Endothelial cell of umbilical vein (primary cell): ENCODE data around the gene SUN3. TPM values are rescaled to one million over a fixed set of nuclear protein-coding genes. Genes with fewer than 3 reads are reported as not detected.

Source experiments
- BruUV-seq: library from RNA; stranded (reverse); fragments of 400-500 nt; replicated peaks from 2 replicates; lab custom pipeline; 2021; lab: Mats Ljungman, UMichigan
- CTCF ChIA-PET: fragments of 300-600, 350-600 bp; sonication (Branson Sonifier 250); formaldehyde crosslinking; loops from one replicate; lab custom pipeline; 2021; ENCODE audit warnings: antibody characterized with exemption, inconsistent platforms; lab: Charles Lee
- POLR2A ChIA-PET: fragments of 300-600, 350-600 bp; sonication (Branson Sonifier 250); formaldehyde crosslinking; loops from one replicate; lab custom pipeline; 2021; ENCODE audit warnings: antibody characterized with exemption, inconsistent platforms; lab: Charles Lee
- DNase-seq: peaks from one replicate; pipeline ENCODE4 v3.0.0-alpha.2; 2011; ENCODE audit warnings: low read depth, low spot score
- FAIRE-seq: peaks from 2 replicates; lab custom pipeline; 2011; peaks lifted over from hg19 to GRCh38; lab: Jason Lieb, UNC
- H2AFZ ChIP-seq: 2 replicates; pipeline ENCODE4 v1.6.0; 2012; ENCODE audit warnings: low read depth, low read length, control low read depth, inconsistent platforms
- H3K27ac ChIP-seq: 2 replicates; pipeline ENCODE4 v1.5.1; 2011; ENCODE audit warnings: low read depth, mild to moderate bottlenecking, control low read depth, low read length, moderate library complexity; ENCODE audit not compliant: insufficient read depth
- H3K27me3 ChIP-seq, 2 experiments: 2 replicates each; pipeline versions ENCODE4 v1.6.0 to v1.6.1; 2011; ENCODE audit warnings: low read length in 2 of 2, mixed read lengths in 1 of 2; ENCODE audit not compliant: control insufficient read depth in 2 of 2, insufficient read depth in 2 of 2
- H3K36me3 ChIP-seq, 2 experiments: 2 replicates in 1 of 2; 3 replicates in 1 of 2; pipeline ENCODE4 v1.5.1; 2011; ENCODE audit warnings: low read length in 2 of 2, mild to moderate bottlenecking in 1 of 2, moderate library complexity in 1 of 2; ENCODE audit not compliant: control insufficient read depth in 2 of 2, insufficient read depth in 2 of 2; ENCODE audit errors: extremely low read depth in 1 of 2
- H3K4me1 ChIP-seq: 3 replicates; pipeline ENCODE4 v1.5.1; 2011; ENCODE audit warnings: mild to moderate bottlenecking, low read length; ENCODE audit not compliant: control insufficient read depth, insufficient read depth; ENCODE audit errors: extremely low read depth
- H3K4me2 ChIP-seq: 2 replicates; pipeline ENCODE4 v1.6.1; 2011; ENCODE audit warnings: low read length, control low read depth, mixed read lengths; ENCODE audit not compliant: insufficient read depth
- H3K4me3 ChIP-seq, 3 experiments: fragments of 200-600 bp in 1 of 3; sonication (generic), shearing (Covaris generic) in 1 of 3; replicated peaks in 1 of 3; 2 replicates each; pipeline ENCODE4 v1.5.1; 2011 to 2016; ENCODE audit warnings: control low read depth in 3 of 3, low read length in 3 of 3, mild to moderate bottlenecking in 2 of 3, inconsistent platforms in 1 of 3, low read depth in 1 of 3, moderate library complexity in 1 of 3; ENCODE audit not compliant: insufficient read depth in 1 of 3
- H3K79me2 ChIP-seq: 2 replicates; pipeline ENCODE4 v1.6.0; 2012; ENCODE audit warnings: low read length, inconsistent platforms; ENCODE audit not compliant: control insufficient read depth, insufficient read depth
- H3K9ac ChIP-seq: replicated peaks from 2 replicates; pipeline ENCODE3; 2011; ENCODE audit warnings: low read length, control low read depth; ENCODE audit not compliant: insufficient read depth; ENCODE audit errors: extremely low read depth
- H3K9me1 ChIP-seq: replicated peaks from 3 replicates; pipeline ENCODE4 v1.6.0; 2011; ENCODE audit warnings: mild to moderate bottlenecking, low read length; ENCODE audit not compliant: control insufficient read depth, insufficient read depth; ENCODE audit errors: extremely low read depth
- H3K9me3 ChIP-seq: replicated peaks from 2 replicates; pipeline ENCODE4 v1.5.1; 2012; ENCODE audit warnings: low read length, inconsistent platforms; ENCODE audit not compliant: control insufficient read depth, insufficient read depth
- H4K20me1 ChIP-seq: replicated peaks from 2 replicates; pipeline ENCODE3; 2011; ENCODE audit warnings: mild to moderate bottlenecking, low read length; ENCODE audit not compliant: control insufficient read depth, insufficient read depth; ENCODE audit errors: extremely low read depth
- CTCF ChIP-seq, 2 donors: IDR thresholded peaks; 1 replicate in 1 of 2; 2 replicates in 1 of 2; pipeline ENCODE4 v1.5.1; 2011; ENCODE audit warnings: low read length in 2 of 2, mild to moderate bottlenecking in 2 of 2, moderate library complexity in 2 of 2, control low read depth in 1 of 2, inconsistent platforms in 1 of 2, low read depth in 1 of 2; ENCODE audit not compliant: insufficient read depth in 1 of 2; ENCODE audit errors: extremely low read depth in 1 of 2
- EZH2 ChIP-seq: IDR thresholded peaks from 2 replicates; pipeline ENCODE4 v1.6.1; 2012; ENCODE audit warnings: borderline replicate concordance, low read depth, mild to moderate bottlenecking, moderate library complexity, low read length, inconsistent platforms; ENCODE audit not compliant: severe bottlenecking
- FOS ChIP-seq: IDR thresholded peaks from 2 replicates; pipeline ENCODE4 v1.6.1; 2011; ENCODE audit warnings: mild to moderate bottlenecking, low read length, moderate library complexity, borderline replicate concordance; ENCODE audit not compliant: insufficient read depth
- GATA2 ChIP-seq: IDR thresholded peaks from 2 replicates; pipeline ENCODE4 v1.7.0; 2011; ENCODE audit warnings: low read depth, mild to moderate bottlenecking, moderate library complexity, mixed read lengths, low read length; ENCODE audit not compliant: insufficient read length, insufficient read depth
- JUN ChIP-seq: IDR thresholded peaks from 2 replicates; pipeline ENCODE4 v1.6.1; 2011; ENCODE audit warnings: borderline replicate concordance, low read depth; ENCODE audit not compliant: insufficient read length, insufficient read depth
- MYC ChIP-seq: IDR thresholded peaks from one replicate; pipeline ENCODE4 v1.6.1; 2011; ENCODE audit warnings: mild to moderate bottlenecking, low read depth, low read length
- POLR2A ChIP-seq: IDR thresholded peaks from 2 replicates; pipeline ENCODE4 v1.6.1; 2012; ENCODE audit warnings: low read depth, mild to moderate bottlenecking, control low read depth, low read length
- POLR2AphosphoS5 ChIP-seq: IDR thresholded peaks from 2 replicates; pipeline ENCODE4 v1.6.1; 2012; ENCODE audit warnings: low read depth, mild to moderate bottlenecking, control low read depth, low read length, moderate library complexity; ENCODE audit not compliant: insufficient read depth
- dilution Hi-C: fragments of 300-500 bp; cut with MboI; formaldehyde crosslinking; loops from one replicate; pipeline ENCODE4 v1.15.0; 2019; ENCODE audit warnings: low sequenced_read_pairs; ENCODE audit not compliant: extremely low pct_ligation_motif_present
- intact Hi-C: fragments of 100-400 bp; cut with micrococcal nuclease; formaldehyde crosslinking; loops from one replicate; pipeline ENCODE4 v1.10.0; 2022
- polyA plus RNA-seq, 4 experiments: library from polyadenylated mRNA; depleted of rRNA in 3 of 4; stranded (reverse) in 3 of 4; unstranded in 1 of 4; fragments of >200 nt; gene quantifications; 2 replicates each; pipeline versions ENCODE4 v1.2.1 to v1.2.3, GENCODE V29; 2011 to 2012; ENCODE audit warnings: missing spikeins in 1 of 4
- total RNA-seq: library from RNA; stranded (reverse); gene quantifications from 2 replicates; pipeline ENCODE4 v1.2.3, GENCODE V29; 2021
- TF ChIP-seq, protein P1 (sequence below): IDR thresholded peaks from 2 replicates; pipeline ENCODE4 v1.6.1; 2011; ENCODE audit not compliant: insufficient read depth, insufficient read length

The SUN3 gene
- total and polyA plus RNA-seq, 2 donors (not counting 3 experiments of a cell fraction or from before 2014, with no cell fraction given), result not detected

GRCh38 chr7:47999413-47999812 is 29.5 kb downstream of the SUN3 start:
- no peak for TF ChIP-seq MYC
- no peak for TF ChIP-seq POLR2AphosphoS5
- no peak for TF ChIP-seq JUN
- TF ChIP-seq EZH2, result no peak
- Histone ChIP-seq H2AFZ (no peak overlapping the region), H3K79me2 (no peaks in the 10 kb centered on the region), H3K36me3 (no peaks in the 10 kb centered on the region), H3K27me3 (peaks cover 0 to 4% of the 10 kb centered on the region in 2 experiments), H3K9me1 (no peaks in the 10 kb centered on the region), H3K4me2 (no peak overlapping the region), H3K27ac (no peak overlapping the region), H3K4me1 (no peaks in the 10 kb centered on the region), H3K4me3 (no peak overlapping the region), H4K20me1 (no peaks in the 10 kb centered on the region), H3K9ac (no peak overlapping the region), H3K9me3 (no peaks in the 10 kb centered on the region)
- dilution Hi-C loops (no loop called here), intact Hi-C loops (no loop called here)
- no peak for DNase-seq
- POLR2A ChIA-PET, result no interaction called here
- BruUV-seq, result no TSS peak
- no peak for FAIRE-seq
- CTCF ChIA-PET, result interaction anchor here (1.1 to 1.5 kb wide), 2 partner anchors 11 to 111 kb away, joined by 3 to 8 read pairs; no protein-coding TSS in a partner anchor

DNA sequence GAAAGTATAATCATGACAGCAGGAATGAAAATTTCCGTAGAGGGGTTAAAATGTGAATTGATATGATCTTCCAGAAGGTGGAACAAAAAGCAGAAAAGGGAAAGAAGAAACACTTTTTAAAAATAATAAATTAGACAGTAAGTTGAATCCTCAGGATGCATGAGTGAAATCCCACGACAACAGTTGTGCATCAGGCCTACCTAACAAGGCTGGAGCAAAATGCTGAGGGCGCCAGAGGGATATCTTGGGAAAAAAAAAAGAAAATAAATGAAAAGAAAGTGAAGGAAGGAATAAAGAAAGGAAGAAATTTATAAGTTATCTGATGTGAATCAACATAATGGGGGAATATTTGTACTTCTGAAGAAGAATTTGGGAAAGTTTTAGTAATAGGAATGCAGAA is 36.5 kb downstream of the SUN3 start:
- H4K20me1 ChIP-seq, result no peaks in the 10 kb centered on the region
- no peak overlapping the region for H2AFZ ChIP-seq
- H3K9me3 ChIP-seq, result no peaks in the 10 kb centered on the region
- H3K9ac ChIP-seq, result no peak overlapping the region
- H3K4me1 ChIP-seq, result peaks cover 7% of the 10 kb centered on the region
- TF ChIP-seq POLR2A (no peak), POLR2AphosphoS5 (no peak), EZH2 (no peak), MYC (no peak), CTCF (IDR thresholded peaks at IDR 0.05; ENCODE audit: extremely low read depth in 1 of 2, insufficient read depth in 1 of 2, low read depth in 1 of 2, low read length in 2 of 2) (no peak), FOS (no peak), GATA2 (no peak), JUN (no peak)
- TF ChIP-seq, protein P1, sequence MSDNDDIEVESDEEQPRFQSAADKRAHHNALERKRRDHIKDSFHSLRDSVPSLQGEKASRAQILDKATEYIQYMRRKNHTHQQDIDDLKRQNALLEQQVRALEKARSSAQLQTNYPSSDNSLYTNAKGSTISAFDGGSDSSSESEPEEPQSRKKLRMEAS, result no peak
- CTCF ChIA-PET, result interaction anchor here (0.6 to 2.4 kb wide), 18 partner anchors 10 to 163 kb away, joined by 3 to 137 read pairs (median 4); partner anchors contain the start of genes C7orf57 and UPP1
- no peak overlapping the region for H3K4me3 ChIP-seq
- intact Hi-C loops, result no loop called here
- DNase-seq (no peak), FAIRE-seq (no peak)
- no TSS peak for BruUV-seq
- POLR2A ChIA-PET, result no interaction called here
- no peak overlapping the region for H3K27ac ChIP-seq
- no peaks in the 10 kb centered on the region for H3K79me2 ChIP-seq
- dilution Hi-C loops, result no loop called here
- H3K36me3 ChIP-seq, result no peaks in the 10 kb centered on the region
- no peaks in the 10 kb centered on the region for H3K27me3 ChIP-seq
- no peaks in the 10 kb centered on the region for H3K9me1 ChIP-seq
- peak overlapping the region; percentile 72 for H3K4me2 ChIP-seq
